ENCODE measurements around the gene VSTM4. TPM values are rescaled to one million over a fixed set of nuclear protein-coding genes. Genes with fewer than 3 reads are reported as not detected.

VSTM4 gene
- total RNA-seq, 2 donors from 2014 or later: 1.2 to 3.1 TPM

GRCh38 chr10:49107111-49107886 lies 8.0 kb downstream of the VSTM4 start:
- H3K27ac ChIP-seq: no peak overlapping the region
- DNase-seq: no peak
- TF ChIP-seq CTCF (IDR thresholded peaks at IDR 0.05): no peak

GRCh38 chr10:49106451-49106850 lies 8.9 kb downstream of the VSTM4 start:
- no peaks in the 10 kb centered on the region for H3K4me1 ChIP-seq
- no peaks in the 10 kb centered on the region for H3K36me3 ChIP-seq
- H3K27ac ChIP-seq: no peak overlapping the region
- no peak for TF ChIP-seq CTCF (IDR thresholded peaks at IDR 0.05)
- no peaks in the 10 kb centered on the region for H3K9me3 ChIP-seq
- no peaks in the 10 kb centered on the region for H3K27me3 ChIP-seq
- intact Hi-C loops (cut with DNase I): no loop called here
- no peak overlapping the region for H3K4me3 ChIP-seq
- H3K9ac ChIP-seq (ENCODE audit: low read depth in 2 of 2, low read length in 2 of 2): no peak overlapping the region
- no peak for DNase-seq

More at GRCh38 chr10:49107111-49107886, 8.0 kb downstream of the VSTM4 start:
- Histone ChIP-seq H3K9ac (ENCODE audit: low read depth in 2 of 2, low read length in 2 of 2) (no peak overlapping the region), H3K4me3 (no peak overlapping the region), H3K36me3 (no peaks in the 10 kb centered on the region), H3K27me3 (no peaks in the 10 kb centered on the region), H3K9me3 (no peaks in the 10 kb centered on the region), H3K4me1 (no peaks in the 10 kb centered on the region)
- intact Hi-C loops (cut with DNase I): no loop called here

GRCh38 chr10:49105076-49105475 lies 10.2 kb downstream of the VSTM4 start:
- H3K27ac ChIP-seq: no peak overlapping the region
- intact Hi-C loops (cut with DNase I): no loop called here
- DNase-seq: no peak

GRCh38 chr10:49104323-49104722 lies 11.0 kb downstream of the VSTM4 start:
- Histone ChIP-seq H3K27me3 (no peaks in the 10 kb centered on the region), H3K36me3 (no peaks in the 10 kb centered on the region), H3K4me3 (no peak overlapping the region), H3K27ac (no peak overlapping the region), H3K4me1 (no peaks in the 10 kb centered on the region), H3K9ac (ENCODE audit: low read depth in 2 of 2, low read length in 2 of 2) (no peak overlapping the region), H3K9me3 (no peaks in the 10 kb centered on the region)
- no peak for TF ChIP-seq CTCF (IDR thresholded peaks at IDR 0.05)
- no peak for DNase-seq
- intact Hi-C loops (cut with DNase I): no loop called here

More at GRCh38 chr10:49105076-49105475, 10.2 kb downstream of the VSTM4 start:
- H3K36me3 ChIP-seq: no peaks in the 10 kb centered on the region
- H3K9me3 ChIP-seq: no peaks in the 10 kb centered on the region
- no peak for TF ChIP-seq CTCF (IDR thresholded peaks at IDR 0.05)
- no peak overlapping the region for H3K4me3 ChIP-seq
- H3K9ac ChIP-seq (ENCODE audit: low read depth in 2 of 2, low read length in 2 of 2): no peak overlapping the region
- H3K27me3 ChIP-seq: no peaks in the 10 kb centered on the region
- H3K4me1 ChIP-seq: no peaks in the 10 kb centered on the region

GRCh38 chr10:49103761-49104160 lies 11.6 kb downstream of the VSTM4 start:
- no peak for TF ChIP-seq CTCF (IDR thresholded peaks at IDR 0.05)
- Histone ChIP-seq H3K4me3 (no peak overlapping the region), H3K9me3 (no peaks in the 10 kb centered on the region), H3K9ac (ENCODE audit: low read depth in 2 of 2, low read length in 2 of 2) (no peak overlapping the region), H3K36me3 (no peaks in the 10 kb centered on the region), H3K27me3 (no peaks in the 10 kb centered on the region), H3K27ac (no peak overlapping the region), H3K4me1 (no peaks in the 10 kb centered on the region)
- no peak for DNase-seq
- intact Hi-C loops (cut with DNase I): no loop called here
